ENCODE data around the gene AK9.
"Not testable (repeated sequence)": the region's sequence is repeated elsewhere in the genome, so short reads cannot be mapped to it uniquely, and the experiment has no call there.

Gene AK9

DNA sequence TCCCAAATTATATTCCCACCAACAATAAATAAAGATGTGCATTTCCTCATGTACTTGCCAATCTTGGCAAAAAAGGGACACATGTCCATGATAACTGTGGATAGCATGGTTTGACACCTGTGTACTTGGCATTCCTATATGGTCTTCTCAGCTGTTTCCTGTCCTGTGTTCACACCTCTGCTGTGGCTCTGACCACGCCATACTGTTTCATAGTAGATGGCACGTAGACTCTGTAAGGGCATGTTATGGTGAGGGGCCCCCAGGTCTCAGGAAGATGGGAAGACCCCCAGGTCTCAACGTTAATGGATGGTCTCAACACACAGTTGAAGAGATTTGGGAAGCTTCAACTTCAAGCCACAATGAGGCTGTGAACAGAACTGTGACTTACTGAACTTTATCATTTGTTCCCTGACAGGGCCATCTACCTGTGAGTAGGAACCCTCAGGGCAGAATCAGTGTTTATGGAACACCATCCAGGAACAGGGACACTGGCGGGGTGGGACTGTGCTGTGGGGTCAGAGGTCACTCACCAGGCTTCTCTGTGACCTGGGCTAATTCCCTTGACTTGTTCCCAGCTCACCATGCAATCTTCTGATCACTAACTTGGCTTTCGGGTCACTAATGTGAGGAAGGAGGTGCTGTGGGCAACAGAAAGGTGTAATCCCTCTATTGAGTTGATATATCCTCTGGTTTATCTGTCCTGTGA, 219.7 kb downstream of the AK9 start:
- FAIRE-seq (no peak), DNase-seq (ENCODE audit: insufficient read length, low spot score) (no peak)
- TF ChIP-seq, protein P1, sequence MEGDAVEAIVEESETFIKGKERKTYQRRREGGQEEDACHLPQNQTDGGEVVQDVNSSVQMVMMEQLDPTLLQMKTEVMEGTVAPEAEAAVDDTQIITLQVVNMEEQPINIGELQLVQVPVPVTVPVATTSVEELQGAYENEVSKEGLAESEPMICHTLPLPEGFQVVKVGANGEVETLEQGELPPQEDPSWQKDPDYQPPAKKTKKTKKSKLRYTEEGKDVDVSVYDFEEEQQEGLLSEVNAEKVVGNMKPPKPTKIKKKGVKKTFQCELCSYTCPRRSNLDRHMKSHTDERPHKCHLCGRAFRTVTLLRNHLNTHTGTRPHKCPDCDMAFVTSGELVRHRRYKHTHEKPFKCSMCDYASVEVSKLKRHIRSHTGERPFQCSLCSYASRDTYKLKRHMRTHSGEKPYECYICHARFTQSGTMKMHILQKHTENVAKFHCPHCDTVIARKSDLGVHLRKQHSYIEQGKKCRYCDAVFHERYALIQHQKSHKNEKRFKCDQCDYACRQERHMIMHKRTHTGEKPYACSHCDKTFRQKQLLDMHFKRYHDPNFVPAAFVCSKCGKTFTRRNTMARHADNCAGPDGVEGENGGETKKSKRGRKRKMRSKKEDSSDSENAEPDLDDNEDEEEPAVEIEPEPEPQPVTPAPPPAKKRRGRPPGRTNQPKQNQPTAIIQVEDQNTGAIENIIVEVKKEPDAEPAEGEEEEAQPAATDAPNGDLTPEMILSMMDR (IDR thresholded peaks at IDR 0.05; ENCODE audit: insufficient read depth, missing control alignments) = no peak

DNA sequence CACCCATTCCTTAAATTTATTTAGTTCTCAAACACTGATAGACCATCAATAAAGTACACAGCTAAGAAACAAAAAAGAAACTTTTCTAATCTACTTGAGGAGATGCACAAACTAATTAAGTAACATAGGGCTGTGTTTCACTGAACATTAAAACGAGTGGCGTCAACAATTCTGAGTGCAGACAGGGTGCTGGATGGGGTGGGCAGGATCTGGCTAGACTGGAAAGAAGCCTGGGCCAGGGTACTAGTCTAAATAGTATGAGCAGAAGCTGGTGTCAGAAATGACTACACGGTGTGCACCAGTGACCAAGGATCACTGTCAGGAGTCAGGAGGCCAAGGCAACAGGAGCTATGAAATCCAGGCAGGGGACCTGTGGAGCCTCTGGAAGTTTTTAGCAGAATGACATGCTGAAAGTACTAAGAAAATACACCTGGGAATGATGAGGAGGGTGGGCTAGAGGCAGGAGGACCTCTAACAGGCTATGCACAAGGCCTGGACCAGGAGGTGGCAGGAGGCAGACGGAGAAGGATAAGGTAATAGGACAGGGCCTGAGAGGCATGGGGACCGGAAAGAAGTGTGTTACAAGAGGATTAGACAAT, 221.3 kb downstream of the AK9 start:
- DNase-seq (ENCODE audit: insufficient read length, low spot score) (no peak), FAIRE-seq (no peak)
- TF ChIP-seq, protein P1 (IDR thresholded peaks at IDR 0.05; ENCODE audit: insufficient read depth, missing control alignments) = no peak

DNA sequence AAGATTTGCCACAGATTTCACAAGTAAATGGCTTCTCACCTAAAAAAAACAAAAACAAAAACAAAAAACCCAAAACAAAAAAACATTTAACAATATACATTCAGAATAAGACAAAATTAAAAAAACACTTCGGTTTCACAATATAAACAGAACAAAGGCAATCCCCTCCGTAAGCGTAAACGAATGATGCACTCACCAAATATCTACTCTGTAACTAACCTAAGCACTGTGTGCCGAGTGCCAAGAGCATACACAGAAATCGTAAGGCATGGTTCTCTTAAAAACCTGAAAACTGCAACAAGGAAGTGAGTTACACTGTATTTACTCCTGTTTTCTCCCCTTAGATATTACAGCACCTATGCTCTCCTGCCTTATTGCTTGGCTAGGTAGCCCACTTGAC, 223.3 kb downstream of the AK9 start:
- FAIRE-seq (no peak), DNase-seq (ENCODE audit: insufficient read length, low spot score) (no peak)
- TF ChIP-seq, protein P1 (IDR thresholded peaks at IDR 0.05; ENCODE audit: insufficient read depth, missing control alignments) = no peak

DNA sequence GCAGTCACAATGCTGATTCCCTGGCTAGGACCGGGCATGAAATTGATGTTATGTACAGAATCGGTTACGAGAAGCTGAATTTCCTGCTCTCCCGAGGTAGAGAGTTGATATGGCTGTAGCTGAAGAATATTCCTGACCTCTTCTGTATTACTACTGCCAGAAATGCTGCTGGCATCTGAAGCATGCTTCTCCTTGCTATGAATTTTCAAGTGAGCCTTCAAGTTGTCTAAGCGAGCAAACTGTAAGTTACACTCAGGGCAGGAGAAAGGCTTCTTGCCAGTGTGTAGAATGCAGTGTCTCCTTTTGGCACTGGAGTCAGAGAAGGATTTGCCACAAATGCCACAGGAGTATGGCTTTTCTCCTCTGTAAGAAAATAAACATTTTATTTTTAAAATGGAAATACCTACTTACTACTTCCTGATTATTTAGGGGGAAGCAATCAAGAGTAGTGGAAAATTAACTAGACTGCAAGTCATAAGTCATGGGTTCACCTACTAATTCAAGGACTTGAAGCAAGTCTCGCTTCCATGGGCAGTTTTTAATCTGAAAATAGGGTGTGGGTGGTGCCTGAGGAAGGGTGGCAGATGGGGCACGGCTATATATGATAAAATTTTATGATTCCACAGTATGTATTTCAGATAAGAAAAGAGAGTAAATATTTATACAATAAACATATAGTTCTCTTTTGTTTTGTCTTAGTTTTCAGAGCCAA, 224.6 kb downstream of the AK9 start:
- FAIRE-seq = no peak
- no peak for DNase-seq (ENCODE audit: insufficient read length, low spot score)
- TF ChIP-seq, protein P1 (IDR thresholded peaks at IDR 0.05; ENCODE audit: insufficient read depth, missing control alignments) = no peak

DNA sequence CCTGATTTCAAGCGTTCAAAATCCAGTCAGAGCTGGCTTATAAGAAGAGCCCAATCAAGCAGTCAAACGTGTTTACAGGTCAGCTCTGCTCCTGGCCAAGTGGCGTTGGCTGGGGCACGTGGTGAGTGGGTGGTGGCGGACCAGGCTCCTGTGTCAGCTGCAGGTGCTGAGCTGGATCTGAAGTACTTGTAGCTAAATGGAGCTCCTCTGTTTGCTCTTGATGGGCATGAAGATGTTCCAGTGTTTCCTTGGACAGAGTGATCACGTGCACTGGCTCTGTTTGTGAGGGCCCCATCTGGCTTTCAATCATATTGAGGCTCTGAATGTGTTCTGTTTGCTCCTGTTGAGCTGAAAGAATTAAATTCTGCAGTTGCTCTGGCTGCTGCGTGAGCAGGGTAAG, 225.2 kb downstream of the AK9 start:
- DNase-seq (ENCODE audit: insufficient read length, low spot score) (no peak), FAIRE-seq (no peak)
- TF ChIP-seq, protein P1 (IDR thresholded peaks at IDR 0.05; ENCODE audit: insufficient read depth, missing control alignments) = no peak

DNA sequence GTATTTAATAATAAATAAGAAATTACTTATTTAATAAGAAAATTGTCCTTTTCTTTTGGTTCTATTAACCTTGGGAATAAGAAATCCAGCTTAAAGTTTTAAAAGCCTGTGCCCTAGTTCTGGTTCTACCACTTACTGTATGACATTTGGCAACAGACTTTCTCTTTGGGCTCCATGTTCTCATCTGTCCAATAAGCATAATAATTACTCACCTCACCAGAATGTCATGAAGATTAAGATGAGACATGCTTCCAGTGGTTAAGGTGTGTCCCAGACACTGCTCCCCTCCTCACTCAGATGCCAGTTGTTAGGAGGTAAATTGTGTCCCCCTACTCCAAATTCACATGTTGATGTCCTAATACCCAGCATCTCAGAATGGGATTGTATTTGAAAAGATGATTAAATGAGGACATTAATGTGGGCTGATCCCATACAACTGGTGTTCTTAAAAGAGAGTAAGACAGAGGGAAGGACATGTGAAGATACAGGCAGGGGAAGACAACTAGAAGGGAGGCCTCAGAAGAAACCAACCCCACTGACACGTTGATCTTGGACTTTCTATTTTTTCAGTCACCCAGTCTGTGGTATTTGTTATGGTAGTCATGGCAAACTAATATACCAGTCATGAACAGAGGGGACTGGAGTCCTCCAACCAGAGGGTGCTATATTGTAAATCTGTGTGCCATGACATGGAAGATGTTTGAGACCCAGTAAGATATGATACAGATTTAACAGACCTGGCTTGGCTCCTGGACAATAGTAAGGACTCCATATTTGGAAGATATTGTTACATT, 229.1 kb downstream of the AK9 start:
- no peak for DNase-seq (ENCODE audit: insufficient read length, low spot score)
- FAIRE-seq = no peak
- TF ChIP-seq, protein P1 (IDR thresholded peaks at IDR 0.05; ENCODE audit: insufficient read depth, missing control alignments) = no peak

DNA sequence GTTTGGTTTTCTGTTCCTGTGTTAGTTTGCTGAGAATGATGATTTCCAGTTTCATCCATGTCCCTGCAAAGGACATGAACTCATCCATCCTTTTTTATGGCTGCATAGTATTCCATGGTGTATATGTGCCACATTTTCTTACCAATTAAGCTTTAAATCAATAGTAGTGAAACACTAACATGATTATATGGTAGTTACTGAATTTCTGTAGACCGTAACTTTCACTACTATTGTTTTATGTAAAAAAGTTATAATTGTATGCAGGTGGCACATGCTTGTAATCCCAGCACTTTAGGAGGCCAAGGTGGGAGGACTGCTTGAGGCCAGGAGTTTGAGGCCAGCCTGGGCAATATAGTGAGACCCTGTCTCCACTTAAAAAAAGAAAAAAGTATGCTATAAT, 229.8 kb downstream of the AK9 start:
- DNase-seq (ENCODE audit: insufficient read length, low spot score); FAIRE-seq: not testable (repeated sequence)
